ENCODE measurements around the gene ASPSCR1. TPM values are rescaled to one million over a fixed set of nuclear protein-coding genes. Genes with fewer than 3 reads are reported as not detected.

The ASPSCR1 gene
- total RNA-seq, 1 donor from 2014 or later = 50.0 TPM

- H3K4me3 Mint-ChIP-seq = no peak overlapping the region
- POLR2A ChIA-PET = interaction anchor here (1.0 kb wide), 1 partner anchor 56 kb away, joined by 3 read pairs; no protein-coding TSS in a partner anchor
- DNase-seq (no peak), ATAC-seq (ENCODE audit: low read depth) (no peak)
- no peak overlapping the region for H3K27ac Mint-ChIP-seq
- intact Hi-C loops (cut with micrococcal nuclease) = no loop called here
- CTCF ChIA-PET = no interaction called here
- TF ChIP-seq, protein P1, sequence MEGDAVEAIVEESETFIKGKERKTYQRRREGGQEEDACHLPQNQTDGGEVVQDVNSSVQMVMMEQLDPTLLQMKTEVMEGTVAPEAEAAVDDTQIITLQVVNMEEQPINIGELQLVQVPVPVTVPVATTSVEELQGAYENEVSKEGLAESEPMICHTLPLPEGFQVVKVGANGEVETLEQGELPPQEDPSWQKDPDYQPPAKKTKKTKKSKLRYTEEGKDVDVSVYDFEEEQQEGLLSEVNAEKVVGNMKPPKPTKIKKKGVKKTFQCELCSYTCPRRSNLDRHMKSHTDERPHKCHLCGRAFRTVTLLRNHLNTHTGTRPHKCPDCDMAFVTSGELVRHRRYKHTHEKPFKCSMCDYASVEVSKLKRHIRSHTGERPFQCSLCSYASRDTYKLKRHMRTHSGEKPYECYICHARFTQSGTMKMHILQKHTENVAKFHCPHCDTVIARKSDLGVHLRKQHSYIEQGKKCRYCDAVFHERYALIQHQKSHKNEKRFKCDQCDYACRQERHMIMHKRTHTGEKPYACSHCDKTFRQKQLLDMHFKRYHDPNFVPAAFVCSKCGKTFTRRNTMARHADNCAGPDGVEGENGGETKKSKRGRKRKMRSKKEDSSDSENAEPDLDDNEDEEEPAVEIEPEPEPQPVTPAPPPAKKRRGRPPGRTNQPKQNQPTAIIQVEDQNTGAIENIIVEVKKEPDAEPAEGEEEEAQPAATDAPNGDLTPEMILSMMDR (IDR thresholded peaks at IDR 0.05) = no peak
- H3K4me1 Mint-ChIP-seq = peaks cover 9% of the 10 kb centered on the region
- H3K9me3 Mint-ChIP-seq = no peaks in the 10 kb centered on the region
- no peaks in the 10 kb centered on the region for H3K27me3 Mint-ChIP-seq
- H3K36me3 Mint-ChIP-seq (ENCODE audit: low read depth) = peaks cover 8% of the 10 kb centered on the region
These were observed 65.2 kb downstream of the ASPSCR1 start for GRCh38 chr17:82042649-82043048.

GRCh38 chr17:82043507-82043906 is 66.1 kb downstream of the ASPSCR1 start:
- no peaks in the 10 kb centered on the region for H3K9me3 Mint-ChIP-seq
- no peak for ATAC-seq (ENCODE audit: low read depth)
- H3K36me3 Mint-ChIP-seq (ENCODE audit: low read depth) = peaks cover 12% of the 10 kb centered on the region
- no peak overlapping the region for H3K4me3 Mint-ChIP-seq
- TF ChIP-seq, protein P1 (IDR thresholded peaks at IDR 0.05) = no peak
- H3K27ac Mint-ChIP-seq = no peak overlapping the region
- intact Hi-C loops (cut with micrococcal nuclease) = no loop called here
- ChIA-PET CTCF (no interaction called here), POLR2A (interaction anchor here (0.6 kb wide), 1 partner anchor 147 kb away, joined by 3 read pairs; no protein-coding TSS in a partner anchor)
- H3K27me3 Mint-ChIP-seq = no peaks in the 10 kb centered on the region
- H3K4me1 Mint-ChIP-seq = peaks cover 4% of the 10 kb centered on the region
- DNase-seq = no peak

GRCh38 chr17:82045936-82046484 is 68.6 kb downstream of the ASPSCR1 start:
- no peak for DNase-seq
- Mint-ChIP-seq H3K27ac (no peak overlapping the region), H3K27me3 (no peaks in the 10 kb centered on the region), H3K4me3 (no peak overlapping the region), H3K36me3 (ENCODE audit: low read depth) (peaks cover 14% of the 10 kb centered on the region), H3K4me1 (peaks cover 8% of the 10 kb centered on the region), H3K9me3 (no peaks in the 10 kb centered on the region)
- ChIA-PET POLR2A (no interaction called here), CTCF (no interaction called here)
- intact Hi-C loops (cut with micrococcal nuclease) = no loop called here
- TF ChIP-seq, protein P1 (IDR thresholded peaks at IDR 0.05) = no peak
- ATAC-seq (ENCODE audit: low read depth) = no peak

GRCh38 chr17:82046903-82047302 is 69.5 kb downstream of the ASPSCR1 start:
- intact Hi-C loops (cut with micrococcal nuclease) = no loop called here
- Mint-ChIP-seq H3K36me3 (ENCODE audit: low read depth) (peaks cover 14% of the 10 kb centered on the region), H3K27ac (no peak overlapping the region), H3K4me3 (no peak overlapping the region), H3K4me1 (peaks cover 8% of the 10 kb centered on the region), H3K9me3 (no peaks in the 10 kb centered on the region), H3K27me3 (no peaks in the 10 kb centered on the region)
- ChIA-PET CTCF (interaction anchor here (1.3 kb wide), 1 partner anchor 9 kb away, joined by 4 read pairs; the partner anchor contains the start of gene DCXR), POLR2A (no interaction called here)
- DNase-seq (no peak), ATAC-seq (ENCODE audit: low read depth) (no peak)
- TF ChIP-seq, protein P1 (IDR thresholded peaks at IDR 0.05) = no peak

- no peaks in the 10 kb centered on the region for H3K27me3 Mint-ChIP-seq
- TF ChIP-seq, protein P1 (IDR thresholded peaks at IDR 0.05) = no peak
- CTCF ChIA-PET = interaction anchor here (1.3 kb wide), 1 partner anchor 10 kb away, joined by 4 read pairs; the partner anchor contains the start of gene DCXR
- H3K36me3 Mint-ChIP-seq (ENCODE audit: low read depth) = peaks cover 14% of the 10 kb centered on the region
- no peak overlapping the region for H3K27ac Mint-ChIP-seq
- no peak for DNase-seq
- intact Hi-C loops (cut with micrococcal nuclease) = no loop called here
- peak overlapping the region; percentile 32 for H3K4me3 Mint-ChIP-seq
- POLR2A ChIA-PET = no interaction called here
- peaks cover 8% of the 10 kb centered on the region for H3K4me1 Mint-ChIP-seq
- no peak for ATAC-seq (ENCODE audit: low read depth)
- H3K9me3 Mint-ChIP-seq = no peaks in the 10 kb centered on the region
These were observed 70.0 kb downstream of the ASPSCR1 start for GRCh38 chr17:82047379-82047778.

Measured in activated B cell treated with CpG ODN at 0.5 μM for 24 hours (primary cell).